CD4-positive, alpha-beta T cell treated with Interleukin-6 at 100 ng/mL for 8 hours (primary cell): ENCODE measurements around the gene ZXDA.
"Not testable (repeated sequence)": the region's sequence is repeated elsewhere in the genome, so short reads cannot be mapped to it uniquely, and the experiment has no call there.

Experiments used
- DNase-seq: peaks from one replicate; pipeline ENCODE4 v3.0.0-alpha.2; 2020; ENCODE audit warnings: mixed read lengths, low spot score

Gene ZXDA

DNA sequence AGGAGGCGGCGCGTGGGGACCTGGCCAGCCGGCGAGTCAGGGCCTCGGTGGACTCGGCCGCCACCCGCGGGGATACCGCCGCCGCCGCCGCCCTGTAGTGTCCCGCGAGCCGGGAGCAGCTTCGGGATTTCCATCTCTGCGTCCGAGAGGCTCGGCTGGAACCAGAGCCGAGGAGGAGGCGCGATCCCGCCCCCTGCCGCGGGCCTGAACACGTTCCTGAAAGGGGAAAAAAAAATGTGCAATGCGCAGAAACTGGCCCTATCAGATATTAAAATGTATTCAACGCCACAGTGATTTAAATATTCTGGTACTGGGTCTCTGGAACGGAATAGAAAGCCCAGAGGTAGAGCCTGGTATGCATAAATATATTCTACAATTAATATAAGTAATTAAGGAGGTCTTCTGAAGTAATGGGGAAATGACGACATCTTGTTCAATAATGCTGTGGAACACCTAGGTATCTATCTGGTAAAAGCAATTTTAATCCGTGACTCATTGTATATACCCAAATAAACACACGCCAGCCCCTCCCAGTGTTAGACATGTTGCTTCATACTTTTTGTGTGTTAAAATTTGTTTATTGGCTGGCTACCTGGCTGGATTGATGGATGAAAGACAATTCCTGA lies at the start of gene ZXDA:
Gene ZXDA (minus strand): TSS at position 172 of the 626 bp plus-strand sequence. CDS start 38 bp downstream, at position 134.
- peak; percentile 12 for DNase-seq

- no peak for DNase-seq
Observed at GRCh38 chrX:57952320-57952678, 42.0 kb upstream of the ZXDA start.

- DNase-seq: no peak
Observed at GRCh38 chrX:57951666-57952319, 41.5 kb upstream of the ZXDA start.

DNA sequence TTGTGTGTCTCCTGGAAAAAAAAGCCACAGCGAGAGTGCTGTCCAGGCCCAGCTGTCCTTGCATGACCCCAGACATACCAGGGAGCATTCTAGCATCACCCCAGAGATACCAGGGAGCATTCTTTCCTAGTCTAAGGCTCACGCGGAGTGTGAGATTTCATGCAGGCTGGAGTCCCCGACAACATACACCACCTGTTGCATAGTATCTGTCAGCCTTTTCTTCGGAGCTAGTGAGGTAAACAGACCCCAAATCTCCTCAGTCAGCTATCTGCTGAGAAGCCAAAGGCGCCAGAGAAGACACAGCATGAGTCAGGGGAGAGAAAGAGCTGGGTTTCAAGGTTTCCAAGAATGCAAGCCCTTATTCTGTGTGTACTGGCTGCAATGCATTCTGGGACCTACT lies 23.1 kb upstream of the ZXDA start:
- DNase-seq: no peak

DNA sequence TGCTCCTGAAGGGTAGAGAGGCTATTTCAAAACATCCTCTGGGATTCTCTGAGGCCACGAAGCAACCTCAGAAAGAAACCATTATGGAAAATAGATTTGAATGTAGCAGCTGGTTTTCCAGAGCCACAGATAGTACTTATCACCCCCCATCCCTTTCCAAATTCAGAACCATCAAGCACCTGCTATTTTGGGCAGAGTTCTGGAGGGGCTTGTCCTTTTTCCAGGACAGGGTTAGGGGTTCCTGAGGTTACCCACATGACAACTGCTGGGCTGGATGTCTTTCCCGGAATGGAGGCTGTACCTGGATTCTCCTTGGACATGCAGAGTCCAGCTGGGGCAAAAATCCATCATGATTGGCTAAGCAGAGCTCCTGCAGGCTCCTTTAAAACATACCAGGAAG lies 22.0 kb upstream of the ZXDA start:
- DNase-seq: no peak

DNA sequence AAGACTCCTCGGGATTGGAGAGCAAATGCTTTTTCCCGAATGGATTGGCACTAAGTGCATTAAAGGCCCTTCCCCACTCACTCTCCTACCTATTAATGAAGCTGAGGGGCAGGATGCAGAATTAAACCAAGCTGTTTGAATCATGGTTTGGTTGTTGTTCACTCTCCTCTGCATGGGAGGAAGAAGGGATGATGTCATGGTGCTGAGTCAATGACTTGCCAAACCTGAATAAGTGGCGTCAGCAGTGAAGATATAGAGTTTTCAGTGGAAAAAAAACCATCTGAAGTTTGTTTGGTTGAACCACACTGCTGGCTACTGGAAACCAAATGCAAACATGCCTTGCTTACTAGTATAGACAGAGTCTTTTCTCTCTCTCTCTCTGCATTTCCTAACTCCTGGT lies 19.8 kb upstream of the ZXDA start:
- DNase-seq: no peak

- no peak for DNase-seq
Observed at GRCh38 chrX:57929373-57929772, 19.1 kb upstream of the ZXDA start.

GRCh38 chrX:57925806-57926205 lies 15.5 kb upstream of the ZXDA start:
- DNase-seq: no peak

DNA sequence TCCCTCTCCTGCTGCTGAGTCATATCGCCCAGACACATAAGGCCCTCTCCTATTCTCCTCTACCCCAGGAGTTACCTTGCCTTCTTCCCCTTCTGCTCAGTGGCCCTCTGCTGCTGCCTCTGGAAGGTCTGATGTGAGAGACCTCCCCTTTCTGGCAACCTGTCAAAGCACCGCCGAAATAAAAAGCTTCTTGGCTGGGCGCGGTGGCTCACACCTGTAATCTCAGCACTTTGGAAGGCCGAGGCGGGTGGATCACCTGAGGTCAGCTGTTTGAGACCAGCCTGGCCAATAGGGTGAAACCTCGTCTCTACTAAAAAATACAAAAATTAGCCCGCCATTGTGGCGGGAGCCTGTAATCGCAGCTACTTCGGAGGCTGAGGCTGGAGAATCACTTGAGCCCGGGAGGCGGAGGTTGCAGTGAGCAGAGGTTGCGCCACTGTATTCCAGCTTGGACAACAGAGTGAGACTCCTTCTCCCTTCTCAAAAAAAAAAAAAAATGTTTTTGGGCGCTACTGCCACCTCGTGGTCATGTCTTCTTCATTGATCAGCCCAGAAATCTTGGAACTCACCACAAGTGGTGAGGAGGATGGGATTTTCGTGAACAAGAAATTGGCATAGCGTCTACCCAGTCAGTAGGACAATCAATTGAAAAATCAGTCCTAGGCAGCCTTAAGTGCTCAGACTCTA lies 8.6 kb upstream of the ZXDA start:
- peak; percentile 8 for DNase-seq

DNA sequence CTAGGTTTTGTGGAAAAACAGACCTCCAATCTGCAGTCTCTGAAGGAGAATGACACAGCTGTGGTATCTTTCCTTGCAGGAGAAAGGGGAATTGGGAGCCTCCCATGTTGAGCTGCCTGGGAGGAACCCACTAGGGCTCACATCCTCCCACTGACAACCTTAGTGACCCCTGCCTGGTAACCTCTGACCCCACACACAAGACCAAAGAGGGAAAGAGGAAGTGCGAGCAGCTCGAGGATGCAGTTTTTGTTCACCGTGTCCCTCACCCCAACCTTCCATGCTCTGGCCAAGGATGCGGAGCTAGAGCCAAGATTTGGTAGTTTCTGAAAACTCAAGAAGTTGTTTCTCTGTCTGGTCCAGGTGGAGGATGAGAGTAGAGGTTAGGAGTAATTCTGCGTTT lies 5.4 kb upstream of the ZXDA start:
- no peak for DNase-seq

DNA sequence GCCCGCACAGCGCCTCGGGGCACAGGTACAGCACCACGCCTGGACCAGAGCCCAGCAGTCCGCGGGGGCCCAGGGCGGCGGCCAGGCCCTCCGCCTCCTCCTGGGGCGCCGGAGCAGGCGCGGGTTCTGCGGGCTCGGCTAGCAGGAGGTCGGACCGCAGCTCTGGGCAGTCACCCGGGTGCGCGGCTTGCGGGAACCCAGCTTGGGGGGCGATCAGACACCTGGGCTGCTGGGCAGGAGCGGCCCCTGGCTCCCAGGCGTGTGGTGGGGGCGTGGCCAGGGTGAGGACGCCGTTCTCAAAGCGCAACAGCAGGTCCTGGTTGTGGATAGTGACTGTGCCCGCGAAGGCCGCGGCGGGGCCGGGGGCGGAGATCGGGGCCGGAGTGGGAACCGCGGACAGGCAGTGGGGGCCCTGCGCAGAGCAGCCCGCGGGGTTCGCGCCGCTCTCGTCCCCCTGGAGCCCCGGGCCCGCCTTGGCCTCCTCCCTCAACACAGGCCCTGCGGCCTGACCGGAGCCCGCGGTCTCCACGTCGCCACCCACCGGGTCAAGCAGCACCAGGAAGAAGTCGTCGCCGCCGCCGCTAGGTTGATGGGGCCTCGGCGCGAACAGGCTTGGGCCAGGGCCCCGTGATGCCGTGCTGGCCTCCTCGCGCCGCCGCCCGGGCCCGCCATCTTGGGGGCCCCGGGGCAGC lies 517 bp downstream of the ZXDA start:
- DNase-seq: not testable (repeated sequence)

GRCh38 chrX:57908972-57909594 lies 1.2 kb downstream of the ZXDA start:
- DNase-seq: not testable (repeated sequence)

DNA sequence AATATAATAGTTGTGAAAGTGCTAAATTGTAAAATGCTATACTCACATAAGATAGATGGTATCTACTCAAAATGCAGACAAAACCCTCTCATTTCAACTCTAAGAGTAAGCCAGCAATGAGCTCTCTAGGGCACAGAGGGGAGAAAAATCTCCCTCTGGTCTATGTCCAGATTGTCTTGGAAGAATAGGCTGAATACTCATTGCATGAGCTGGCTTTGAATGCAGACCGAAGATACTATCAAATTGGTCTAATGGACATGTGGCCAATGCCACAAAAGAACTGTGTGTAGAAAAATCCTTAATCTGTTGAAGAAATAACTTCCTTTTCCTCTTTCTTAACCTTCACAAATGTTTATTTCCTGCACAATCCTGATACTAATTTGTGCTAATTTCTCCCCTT lies 3.5 kb downstream of the ZXDA start:
- no peak for DNase-seq

DNA sequence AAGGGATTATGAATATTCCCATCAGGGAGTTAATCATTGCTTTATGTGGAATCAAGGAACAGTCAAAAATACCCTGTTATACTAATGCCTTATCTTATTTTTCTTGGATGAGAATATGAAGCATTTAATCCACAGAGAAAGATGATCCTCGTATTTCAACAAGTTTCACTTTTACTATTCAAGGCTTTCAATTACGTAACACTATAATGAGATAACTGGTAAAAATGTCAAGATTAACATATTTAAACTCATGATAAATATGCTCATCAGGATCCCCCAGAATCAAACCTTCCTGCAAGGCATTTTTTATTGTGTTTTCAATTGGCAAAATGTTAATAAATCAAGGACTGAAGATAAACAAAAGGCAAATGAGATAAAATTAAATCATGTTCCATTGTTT lies 5.1 kb downstream of the ZXDA start:
- no peak for DNase-seq

DNA sequence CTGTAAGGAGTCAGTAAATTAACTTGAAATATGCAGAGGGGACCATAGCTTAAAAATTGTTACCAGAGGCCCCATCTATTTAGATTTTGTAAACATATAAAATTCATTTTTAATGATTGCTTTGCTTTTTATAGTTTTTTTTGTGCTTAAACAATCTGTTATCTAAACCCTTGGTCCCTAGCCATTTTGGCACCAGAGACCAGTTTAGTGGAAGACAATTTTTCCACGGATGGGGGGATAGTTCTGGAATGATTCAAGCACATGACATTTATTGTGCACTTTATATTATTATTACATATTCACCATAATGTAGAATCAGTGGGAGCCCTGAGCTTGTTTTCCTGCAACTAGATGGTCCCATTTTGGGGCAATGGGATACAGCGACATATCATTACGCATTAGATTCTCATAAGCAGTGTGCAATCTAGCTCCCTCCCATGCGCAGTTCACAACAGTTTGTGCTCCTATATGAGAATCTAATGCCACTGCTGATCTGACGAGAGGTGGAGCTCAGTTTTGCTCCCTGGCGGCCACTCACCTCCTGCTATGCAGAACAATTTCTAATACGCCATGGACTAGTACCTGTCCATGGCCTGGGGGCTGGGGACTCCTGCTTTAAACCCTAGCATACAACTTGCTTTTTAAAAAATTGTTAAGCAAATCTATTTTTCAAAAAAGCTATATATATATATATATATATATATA lies 5.9 kb downstream of the ZXDA start:
- DNase-seq: no peak

- DNase-seq: no peak
Observed at GRCh38 chrX:57902633-57903032, 7.6 kb downstream of the ZXDA start.

DNA sequence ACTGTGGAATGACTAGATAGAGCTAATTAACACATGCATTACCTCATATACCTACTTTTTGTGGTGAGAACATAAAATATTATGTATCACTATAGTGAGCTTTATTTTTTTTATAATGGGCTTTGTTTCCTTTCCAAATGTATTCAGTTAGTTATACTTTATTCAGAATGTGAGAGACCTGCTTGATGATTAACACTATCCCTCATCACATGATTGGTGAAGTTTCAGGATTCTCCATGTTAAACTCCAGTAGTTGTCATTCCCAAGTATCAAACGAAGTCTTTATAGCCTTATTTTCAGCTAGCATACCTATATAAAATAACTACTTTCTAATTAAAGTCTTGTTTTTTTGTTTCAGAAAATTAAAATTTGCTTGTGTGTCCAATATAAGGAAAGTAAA lies 8.8 kb downstream of the ZXDA start:
- DNase-seq: no peak

DNA sequence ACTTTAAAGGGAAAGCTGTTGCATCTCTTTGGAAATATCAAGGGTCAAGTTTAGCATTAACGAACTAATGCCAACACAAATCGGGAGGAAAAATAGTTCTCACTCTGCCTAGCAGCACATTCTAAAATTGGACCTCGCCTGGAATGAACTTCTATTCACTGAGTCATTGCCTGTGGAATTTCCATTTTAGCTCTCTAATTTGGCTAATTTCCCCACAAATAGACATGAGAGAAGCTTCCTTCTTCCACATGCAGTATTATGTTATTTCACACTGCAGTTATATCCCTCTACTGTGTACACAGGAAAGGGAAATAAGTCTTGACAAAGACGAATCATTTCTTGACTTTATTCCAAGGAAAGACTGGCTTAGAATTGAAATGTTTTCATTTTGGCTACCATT lies 9.3 kb downstream of the ZXDA start:
- no peak for DNase-seq

DNA sequence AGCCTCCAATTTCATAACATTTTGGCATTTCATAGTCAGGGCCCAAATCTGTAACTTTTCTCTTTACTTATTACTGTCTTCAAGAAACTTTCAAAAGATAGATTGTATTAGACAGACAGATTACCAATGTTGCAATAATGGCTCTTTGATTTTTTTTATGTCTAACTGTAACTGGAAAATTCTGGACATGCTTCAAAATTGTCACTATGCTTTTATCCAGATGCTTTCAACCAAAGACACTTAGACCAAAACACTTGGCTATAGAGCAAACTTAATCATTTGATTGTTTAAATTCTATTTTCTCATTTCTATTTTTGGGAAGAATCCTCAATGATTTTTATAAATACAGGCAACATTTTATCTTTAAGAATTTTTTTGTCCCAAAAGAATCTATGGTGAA lies 10.4 kb downstream of the ZXDA start:
- DNase-seq: no peak

- no peak for DNase-seq
Observed at GRCh38 chrX:57899064-57899463, 11.2 kb downstream of the ZXDA start.

- DNase-seq: no peak
Observed at GRCh38 chrX:57871463-57871862, 38.8 kb downstream of the ZXDA start.
